Kasumi-1 (cell line): ENCODE measurements around the gene AHNAK2.
"Not testable (repeated sequence)": the region's sequence is repeated elsewhere in the genome, so short reads cannot be mapped to it uniquely, and the experiment has no call there.

ENCODE experiments used
- DNase-seq, 2 experiments: peaks; one replicate each; lab custom pipeline; 2025; lab: John Stamatoyannopoulos, UW

The AHNAK2 gene

DNA sequence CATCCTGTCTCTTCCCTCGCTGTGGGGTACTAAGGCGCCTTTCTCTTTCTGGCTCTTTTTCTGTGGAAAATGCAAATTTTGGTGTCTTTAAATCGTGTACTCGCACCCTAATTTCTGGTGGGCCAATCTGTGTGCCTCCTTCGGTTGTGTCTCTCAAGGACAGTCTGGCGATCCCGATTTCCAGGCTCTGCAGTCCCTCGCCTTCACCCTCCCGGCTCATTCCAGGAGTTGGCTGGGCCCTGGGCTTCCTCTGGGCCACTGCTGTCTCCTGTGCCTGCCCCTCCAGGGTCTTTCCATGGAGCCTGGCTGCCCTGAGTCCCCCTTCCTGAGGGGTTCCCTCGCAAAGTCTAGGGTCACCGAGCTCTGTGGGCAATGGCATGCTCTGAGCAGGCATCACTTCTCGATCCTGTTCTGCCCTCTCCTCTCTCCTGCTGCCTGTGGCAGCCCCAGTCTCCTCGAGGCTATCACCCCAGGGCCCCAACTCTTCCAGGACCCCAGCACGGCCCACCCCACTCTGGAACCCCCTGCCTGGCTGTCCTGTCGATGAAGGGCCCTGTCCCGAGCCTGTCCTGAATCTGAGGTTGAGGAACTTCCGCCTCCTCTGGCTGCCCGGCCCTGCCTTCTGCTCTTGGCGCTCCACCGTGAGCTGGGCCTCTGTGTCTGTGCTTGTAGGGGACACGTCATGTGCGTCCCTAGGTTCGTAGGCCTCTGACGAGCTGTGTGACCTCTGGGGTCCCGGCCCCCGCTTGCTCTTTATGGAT lies 24.1 kb downstream of the AHNAK2 start:
- DNase-seq = no peak

GRCh38 chr14:104953097-104953496 lies 25.1 kb downstream of the AHNAK2 start:
- no peak for DNase-seq

DNA sequence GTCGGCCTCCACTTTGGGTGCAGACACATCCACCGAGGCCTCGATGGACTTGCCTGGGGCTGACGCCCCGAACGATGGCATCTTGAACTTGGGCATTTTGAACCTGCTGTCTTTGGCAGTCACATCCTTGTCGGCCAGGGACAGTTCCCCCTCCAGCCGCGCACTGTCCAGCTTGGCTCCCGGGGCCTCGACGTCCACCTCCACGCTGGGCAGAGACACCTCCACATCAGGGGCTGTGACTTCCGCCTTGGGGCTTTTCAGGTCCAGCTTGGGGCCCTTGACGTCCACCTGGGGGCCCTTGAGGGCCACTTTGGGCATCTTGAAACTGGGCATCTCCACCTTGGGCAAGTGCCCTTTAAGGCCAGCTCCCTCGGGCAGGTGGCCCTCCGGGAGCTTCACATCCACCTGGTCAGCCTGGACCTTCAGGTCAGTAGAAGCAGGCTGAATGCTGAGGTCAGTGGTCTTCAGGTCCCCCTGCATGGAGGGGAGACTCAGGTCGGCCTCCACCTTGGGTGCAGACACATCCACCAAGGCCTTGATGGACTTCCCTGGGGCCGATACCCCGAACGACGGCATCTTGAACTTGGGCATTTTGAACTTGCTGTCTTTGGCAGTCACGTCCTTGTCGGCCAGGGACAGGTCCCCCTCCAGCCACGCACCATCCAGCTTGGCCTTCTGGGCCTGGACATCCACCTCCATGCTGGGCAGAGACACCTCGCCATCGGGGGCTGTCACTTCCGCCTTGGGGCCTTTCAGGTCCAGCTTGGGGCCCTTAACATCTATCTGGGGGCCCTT lies 26.1 kb downstream of the AHNAK2 start:
- not testable (repeated sequence) for DNase-seq

DNA sequence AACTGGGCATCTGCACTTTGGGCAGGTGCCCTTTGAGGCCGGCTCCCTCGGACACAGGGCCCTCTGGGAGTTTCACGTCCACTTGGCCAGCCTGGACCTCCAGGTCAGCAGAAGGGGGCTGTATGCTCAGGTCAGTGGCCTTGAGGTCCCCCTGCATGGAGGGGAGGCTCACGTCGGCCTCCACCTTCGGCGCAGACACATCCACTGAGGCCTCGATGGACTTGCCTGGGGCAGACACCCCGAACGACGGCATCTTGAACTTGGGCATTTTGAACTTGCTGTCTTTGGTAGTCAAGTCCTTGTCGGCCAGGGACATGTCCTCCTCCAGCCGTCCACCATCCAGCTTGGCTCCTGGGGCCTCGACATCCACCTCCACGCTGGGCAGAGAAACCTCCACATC lies 27.5 kb downstream of the AHNAK2 start:
- not testable (repeated sequence) for DNase-seq

GRCh38 chr14:104950021-104950420 lies 28.2 kb downstream of the AHNAK2 start:
- DNase-seq = no peak

- not testable (repeated sequence) for DNase-seq
Measured at GRCh38 chr14:104949406-104949955, 28.7 kb downstream of the AHNAK2 start.

- no peak for DNase-seq
Measured at GRCh38 chr14:104948736-104949031, 29.5 kb downstream of the AHNAK2 start.

- DNase-seq = not testable (repeated sequence)
Measured at GRCh38 chr14:104947881-104948735, 30.1 kb downstream of the AHNAK2 start.

DNA sequence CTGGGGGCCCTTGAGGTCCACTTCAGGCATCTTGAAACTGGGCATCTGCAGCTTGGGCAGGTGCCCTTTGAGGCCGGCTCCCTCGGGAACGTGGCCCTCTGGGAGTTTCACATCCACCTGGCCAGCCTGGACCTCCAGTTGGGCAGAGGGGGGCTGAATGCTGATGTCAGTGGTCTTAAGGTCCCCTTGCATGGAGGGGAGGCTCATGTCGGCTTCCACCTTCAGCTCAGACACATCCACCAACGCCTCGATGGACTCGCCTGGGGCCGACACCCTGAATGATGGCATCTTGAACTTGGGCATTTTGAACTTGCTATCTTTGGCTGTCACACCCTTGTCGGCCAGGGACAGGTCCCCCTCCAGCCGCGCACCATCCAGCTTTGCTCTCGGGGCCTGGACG lies 31.0 kb downstream of the AHNAK2 start:
- not testable (repeated sequence) for DNase-seq

DNA sequence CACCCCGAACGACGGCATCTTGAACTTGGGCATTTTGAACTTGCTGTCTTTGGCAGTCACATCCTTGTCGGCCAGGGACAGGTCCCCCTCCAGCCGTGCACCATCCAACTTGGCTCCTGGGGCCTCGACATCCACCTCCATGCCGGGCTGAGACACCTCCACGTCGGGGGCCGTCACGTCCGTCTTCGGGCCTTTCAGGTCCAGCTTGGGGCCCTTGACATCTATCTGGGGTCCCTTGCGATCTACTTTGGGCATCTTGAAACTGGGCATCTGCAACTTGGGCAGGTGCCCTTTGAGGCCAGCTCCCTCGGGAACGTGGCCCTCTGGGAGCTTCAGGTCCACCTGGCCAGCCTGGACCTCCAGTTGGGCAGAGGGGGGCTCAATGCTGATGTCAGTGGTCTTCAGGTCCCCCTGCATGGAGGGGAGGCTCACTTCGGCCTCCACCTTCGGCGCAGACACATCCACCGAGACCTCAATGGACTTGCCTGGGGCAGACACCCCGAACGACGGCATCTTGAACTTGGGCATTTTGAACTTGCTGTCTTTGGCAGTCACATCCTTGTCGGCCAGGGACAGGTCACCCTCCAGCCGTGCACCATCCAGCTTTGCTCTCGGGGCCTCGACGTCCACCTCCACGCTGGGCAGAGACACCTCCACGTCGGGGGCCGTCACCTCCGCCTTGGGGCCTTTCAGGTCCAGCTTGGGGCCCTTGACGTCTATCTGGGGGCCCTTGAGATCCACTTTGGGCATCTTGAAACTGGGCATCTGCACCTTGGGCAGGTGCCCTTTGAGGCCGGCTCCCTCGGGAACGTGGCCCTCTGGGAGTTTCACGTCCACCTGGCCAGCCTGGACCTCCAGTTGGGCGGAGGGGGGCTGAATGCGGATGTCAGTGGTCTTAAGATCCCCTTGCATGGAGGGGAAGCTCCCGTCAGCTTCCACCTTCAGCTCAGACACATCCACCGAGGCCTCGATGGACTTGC lies 31.9 kb downstream of the AHNAK2 start:
- not testable (repeated sequence) for DNase-seq

DNA sequence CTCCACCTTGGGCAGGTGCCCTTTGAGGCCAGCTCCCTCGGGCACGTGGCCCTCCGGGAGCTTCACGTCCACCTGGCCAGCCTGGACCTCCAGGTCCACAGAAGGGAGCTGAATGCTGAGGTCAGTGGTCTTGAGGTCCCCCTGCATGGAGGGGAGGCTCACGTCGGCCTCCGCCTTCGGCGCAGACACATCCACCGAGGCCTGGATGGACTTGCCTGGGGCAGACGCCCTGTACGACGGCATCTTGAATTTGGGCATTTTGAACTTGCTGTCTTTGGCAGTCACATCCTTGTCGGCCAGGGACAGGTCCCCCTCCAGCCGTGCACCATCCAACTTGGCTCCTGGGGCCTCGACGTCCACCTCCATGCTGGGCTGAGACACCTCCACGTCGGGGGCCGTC lies 32.9 kb downstream of the AHNAK2 start:
- not testable (repeated sequence) for DNase-seq

- not testable (repeated sequence) for DNase-seq
Measured at GRCh38 chr14:104944436-104945205, 33.6 kb downstream of the AHNAK2 start.

- DNase-seq = not testable (repeated sequence)
Measured at GRCh38 chr14:104944016-104944308, 34.2 kb downstream of the AHNAK2 start.

DNA sequence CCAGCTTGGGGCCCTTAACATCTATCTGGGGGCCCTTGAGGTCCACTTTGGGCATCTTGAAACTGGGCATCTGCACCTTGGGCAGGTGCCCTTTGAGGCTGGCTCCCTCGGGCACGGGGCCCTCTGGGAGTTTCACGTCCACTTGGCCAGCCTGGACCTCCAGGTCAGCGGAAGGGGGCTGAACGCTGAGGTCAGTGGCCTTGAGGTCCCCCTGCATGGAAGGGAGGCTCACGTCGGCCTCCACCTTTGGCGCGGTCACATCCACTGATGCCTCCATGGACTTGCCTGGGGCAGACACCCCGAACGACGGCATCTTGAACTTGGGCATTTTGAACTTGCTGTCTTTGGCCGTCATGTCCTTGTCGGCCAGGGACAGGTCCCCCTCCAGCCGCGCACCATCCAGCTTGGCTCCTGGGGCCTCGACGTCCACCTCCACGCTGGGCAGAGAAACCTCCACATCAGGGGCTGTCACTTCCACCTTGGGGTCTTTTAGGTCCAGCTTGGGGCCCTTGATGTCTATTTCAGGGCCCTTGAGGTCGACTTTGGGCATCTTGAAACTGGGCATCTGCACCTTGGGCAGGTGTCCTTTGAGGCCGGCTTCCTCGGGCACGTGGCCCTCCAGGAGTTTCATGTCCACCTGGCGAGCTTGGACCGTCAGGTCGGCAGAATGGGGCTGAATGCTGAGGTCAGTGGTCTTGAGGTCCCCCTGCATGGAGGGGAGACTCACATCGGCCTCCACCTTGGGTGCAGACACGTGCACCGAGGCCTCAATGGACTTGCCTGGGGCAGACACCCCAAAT lies 34.8 kb downstream of the AHNAK2 start:
- not testable (repeated sequence) for DNase-seq

GRCh38 chr14:104942586-104942985 lies 35.6 kb downstream of the AHNAK2 start:
- no peak for DNase-seq

DNA sequence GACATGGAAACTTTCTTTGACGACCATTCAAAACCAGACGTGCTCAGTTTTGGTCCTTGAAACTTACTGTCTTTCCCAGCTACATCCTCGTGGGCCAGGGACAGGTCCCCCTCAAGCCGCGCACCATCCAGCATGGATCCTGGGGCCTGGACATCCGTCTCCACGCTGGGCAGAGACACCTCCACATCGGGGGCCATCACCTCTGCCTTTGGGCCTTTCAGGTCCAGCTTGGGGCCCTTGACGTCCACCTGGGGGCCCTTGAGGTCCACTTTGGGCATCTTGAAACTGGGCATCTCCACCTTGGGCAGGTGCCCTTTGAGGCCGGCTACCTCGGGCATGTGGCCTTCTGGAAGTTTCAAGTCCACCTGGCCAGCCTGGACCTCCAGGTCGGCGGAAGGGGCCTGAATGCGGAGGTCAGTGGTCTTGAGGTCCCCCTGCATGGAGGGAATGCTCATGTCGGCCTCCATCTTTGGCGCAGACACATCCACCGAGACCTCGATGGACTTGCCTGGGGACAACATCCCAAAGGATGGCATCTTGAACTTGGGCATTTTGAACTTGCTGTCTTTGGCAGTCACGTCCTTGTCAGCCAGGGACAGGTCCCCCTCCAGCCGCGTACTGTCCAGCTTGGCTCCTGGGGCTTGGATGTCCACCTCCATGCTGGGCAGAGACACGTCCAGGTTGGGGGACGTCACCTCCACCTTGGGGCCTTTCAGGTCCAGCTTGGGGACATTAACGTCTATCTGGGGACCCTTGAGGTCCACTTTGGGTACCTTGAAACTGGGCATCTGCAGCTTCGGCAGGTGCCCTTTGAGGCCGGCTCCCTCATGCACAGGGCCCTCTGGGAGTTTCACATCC lies 36.4 kb downstream of the AHNAK2 start:
- DNase-seq = no peak

- DNase-seq = no peak
Measured at GRCh38 chr14:104940526-104941150, 37.5 kb downstream of the AHNAK2 start.
